Inflammatory macrophage (primary cell): ENCODE data around the gene HPSE2.
"Not testable (repeated sequence)": the region's sequence is repeated elsewhere in the genome, so short reads cannot be mapped to it uniquely, and the experiment has no call there.

Experiments
- DNase-seq, 2 donors: peaks; one replicate each; pipeline ENCODE4 v3.0.0-alpha.2; 2020 to 2022

The HPSE2 gene

GRCh38 chr10:98916526-98917125 is 319.0 kb downstream of the HPSE2 start:
- DNase-seq: no peak

GRCh38 chr10:98915911-98916310 is 319.7 kb downstream of the HPSE2 start:
- no peak for DNase-seq

GRCh38 chr10:98910546-98910945 is 325.1 kb downstream of the HPSE2 start:
- no peak for DNase-seq

GRCh38 chr10:98910048-98910447 is 325.6 kb downstream of the HPSE2 start:
- no peak for DNase-seq

- no peak for DNase-seq
Observed at GRCh38 chr10:98908868-98909267, 326.8 kb downstream of the HPSE2 start.

GRCh38 chr10:98908247-98908646 is 327.4 kb downstream of the HPSE2 start:
- not testable (repeated sequence) for DNase-seq

GRCh38 chr10:98901441-98902110 is 334.1 kb downstream of the HPSE2 start:
- DNase-seq: no peak

- no peak for DNase-seq
Observed at GRCh38 chr10:98899018-98899417, 336.6 kb downstream of the HPSE2 start.

GRCh38 chr10:98892523-98892922 is 343.1 kb downstream of the HPSE2 start:
- DNase-seq: no peak

- peak; percentile 45 to 89 for DNase-seq
Observed at GRCh38 chr10:98886686-98887085, 349.0 kb downstream of the HPSE2 start.

GRCh38 chr10:98885378-98885777 is 350.3 kb downstream of the HPSE2 start:
- DNase-seq: no peak

GRCh38 chr10:98881789-98882188 is 353.9 kb downstream of the HPSE2 start:
- no peak for DNase-seq

- DNase-seq: no peak
Observed at GRCh38 chr10:98880971-98881370, 354.7 kb downstream of the HPSE2 start.

- DNase-seq: no peak
Observed at GRCh38 chr10:98878921-98879320, 356.7 kb downstream of the HPSE2 start.

- DNase-seq: no peak
Observed at GRCh38 chr10:98878418-98878817, 357.2 kb downstream of the HPSE2 start.

- DNase-seq: no peak
Observed at GRCh38 chr10:98861962-98862361, 373.7 kb downstream of the HPSE2 start.

- DNase-seq: no peak
Observed at GRCh38 chr10:98858525-98858924, 377.1 kb downstream of the HPSE2 start.

- DNase-seq: no peak
Observed at GRCh38 chr10:98855403-98856189, 380.1 kb downstream of the HPSE2 start.

GRCh38 chr10:98852686-98853085 is 383.0 kb downstream of the HPSE2 start:
- DNase-seq: no peak

GRCh38 chr10:98848361-98848760 is 387.3 kb downstream of the HPSE2 start:
- no peak for DNase-seq

- no peak for DNase-seq
Observed at GRCh38 chr10:98846787-98847186, 388.9 kb downstream of the HPSE2 start.

GRCh38 chr10:98833542-98833941 is 402.1 kb downstream of the HPSE2 start:
- no peak for DNase-seq

- no peak for DNase-seq
Observed at GRCh38 chr10:98832738-98833137, 402.9 kb downstream of the HPSE2 start.

GRCh38 chr10:98832196-98832595 is 403.5 kb downstream of the HPSE2 start:
- no peak for DNase-seq
